CD4-positive, alpha-beta T cell (primary cell): ENCODE data around the gene NOTCH1. TPM values are rescaled to one million over a fixed set of nuclear protein-coding genes. Genes with fewer than 3 reads are reported as not detected.
"Not testable (repeated sequence)": the region's sequence is repeated elsewhere in the genome, so short reads cannot be mapped to it uniquely, and the experiment has no call there.

ENCODE experiments used
- ATAC-seq: fragments of 200-7000 bp; cut with Tn5 transposase; one replicate; pipeline ENCODE4 v1.10.0; 2022; ENCODE audit warnings: mild to moderate bottlenecking; ENCODE audit not compliant: poor library complexity
- CTCF ChIA-PET: fragments of 350-600 bp; sonication (Branson Sonifier 250); formaldehyde crosslinking; loops from one replicate; lab custom pipeline; 2021; ENCODE audit warnings: antibody characterized with exemption, inconsistent platforms; lab: Charles Lee
- POLR2A ChIA-PET: fragments of 350-600 bp; sonication (Branson Sonifier 250); formaldehyde crosslinking; loops from one replicate; lab custom pipeline; 2021; ENCODE audit warnings: antibody characterized with exemption, inconsistent platforms; lab: Charles Lee
- DNase-seq, 14 experiments: peaks; one replicate each; pipeline ENCODE4 v3.0.0-alpha.2; 2013 to 2020; ENCODE audit warnings: mixed read lengths in 2 of 14
- H3K27ac ChIP-seq, 2 donors: one replicate each; pipeline versions ENCODE4 v1.5.1 to v1.7.0; 2013; ENCODE audit warnings: low read length in 2 of 2, low read depth in 1 of 2, mild to moderate bottlenecking in 1 of 2
- H3K27me3 ChIP-seq, 2 experiments: 1 replicate in 1 of 2; 2 replicates in 1 of 2; pipeline versions ENCODE4 v1.6.1 to v1.7.0; 2013; ENCODE audit warnings: low read length in 2 of 2, control low read depth in 1 of 2, mild to moderate bottlenecking in 1 of 2, moderate library complexity in 1 of 2; ENCODE audit not compliant: insufficient read depth in 2 of 2, control insufficient read depth in 1 of 2
- H3K36me3 ChIP-seq: one replicate; pipeline ENCODE4 v1.6.1; 2013; ENCODE audit warnings: low read length, control low read depth; ENCODE audit not compliant: insufficient read depth
- H3K4me1 ChIP-seq: one replicate; pipeline ENCODE4 v1.6.1; 2013; ENCODE audit warnings: low read length, control low read depth; ENCODE audit not compliant: insufficient read depth
- H3K4me3 ChIP-seq: one replicate; pipeline ENCODE4 v1.5.1; 2013; ENCODE audit warnings: mild to moderate bottlenecking, low read length, moderate library complexity
- H3K9me3 ChIP-seq, 2 experiments: 1 replicate in 1 of 2; 2 replicates in 1 of 2; pipeline versions ENCODE4 v1.6.1 to v1.7.0; 2013; ENCODE audit warnings: low read length in 2 of 2, mild to moderate bottlenecking in 2 of 2, control low read depth in 1 of 2, moderate library complexity in 1 of 2; ENCODE audit not compliant: control insufficient read depth in 1 of 2, insufficient read depth in 1 of 2
- H3K27ac Mint-ChIP-seq: one replicate; pipeline ENCODE4 v1.8.0; 2020; ENCODE audit warnings: mixed read lengths
- H3K27me3 Mint-ChIP-seq: one replicate; pipeline ENCODE4 v1.8.0; 2021; ENCODE audit warnings: mixed read lengths
- H3K36me3 Mint-ChIP-seq: one replicate; pipeline ENCODE4 v1.8.0; 2021; ENCODE audit warnings: low read depth, mixed read lengths
- H3K4me1 Mint-ChIP-seq: one replicate; pipeline ENCODE4 v1.8.0; 2021; ENCODE audit warnings: low read depth, mixed read lengths
- H3K4me3 Mint-ChIP-seq: one replicate; pipeline ENCODE4 v1.8.0; 2020; ENCODE audit warnings: mild to moderate bottlenecking, mixed read lengths
- H3K9me3 Mint-ChIP-seq: one replicate; pipeline ENCODE4 v1.8.0; 2020; ENCODE audit warnings: mixed read lengths
- intact Hi-C, 2 experiments: fragments of 100-400 bp; cut with DNase I in 1 of 2; cut with micrococcal nuclease in 1 of 2; formaldehyde crosslinking; loops; one replicate each; pipeline versions ENCODE4 v1.15.1 to v1.9.0; 2023 to 2025; cut with DNase I, micrococcal nuclease
- total RNA-seq, 174 experiments: library from RNA in 2 of 174; stranded (reverse) in 2 of 174; gene quantifications; one replicate each; pipeline ENCODE4 v1.2.3 and lab custom pipeline; 2021 to 2026
- TF ChIP-seq, protein P1 (sequence below): fragments of 200-600 bp; IDR thresholded peaks from one replicate; pipeline ENCODE4 v1.8.0; 2022; ENCODE audit warnings: antibody characterized with exemption, mild to moderate bottlenecking

Gene NOTCH1
- total RNA-seq, 2 experiments from 2014 or later = 30.8 to 34.2 TPM

DNA sequence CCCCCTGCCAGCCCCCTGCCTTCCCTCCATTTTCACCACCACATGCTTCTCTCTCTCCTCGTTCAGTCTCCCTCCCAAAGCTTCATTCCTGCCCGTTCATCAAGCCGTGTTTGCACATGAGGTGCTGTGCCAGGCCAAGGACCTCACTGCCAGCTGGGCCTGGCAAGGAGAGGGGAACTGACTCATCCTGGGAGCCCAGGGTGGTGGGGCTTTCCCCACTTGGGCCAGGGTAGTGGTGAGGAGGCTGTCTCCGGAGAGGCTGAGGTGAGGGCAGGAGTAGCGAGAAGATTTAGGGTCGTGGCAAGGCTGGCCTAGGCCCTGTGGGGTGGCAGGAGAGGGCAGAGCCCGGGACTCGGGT lies 30.4 kb upstream of the NOTCH1 start:
- no peaks in the 10 kb centered on the region for H3K36me3 Mint-ChIP-seq
- no peaks in the 10 kb centered on the region for H3K4me1 ChIP-seq
- no peak overlapping the region for H3K4me3 Mint-ChIP-seq
- H3K36me3 ChIP-seq = no peaks in the 10 kb centered on the region
- DNase-seq = peak in 2 of 14 experiments; percentile 42 to 50
- TF ChIP-seq, protein P1, sequence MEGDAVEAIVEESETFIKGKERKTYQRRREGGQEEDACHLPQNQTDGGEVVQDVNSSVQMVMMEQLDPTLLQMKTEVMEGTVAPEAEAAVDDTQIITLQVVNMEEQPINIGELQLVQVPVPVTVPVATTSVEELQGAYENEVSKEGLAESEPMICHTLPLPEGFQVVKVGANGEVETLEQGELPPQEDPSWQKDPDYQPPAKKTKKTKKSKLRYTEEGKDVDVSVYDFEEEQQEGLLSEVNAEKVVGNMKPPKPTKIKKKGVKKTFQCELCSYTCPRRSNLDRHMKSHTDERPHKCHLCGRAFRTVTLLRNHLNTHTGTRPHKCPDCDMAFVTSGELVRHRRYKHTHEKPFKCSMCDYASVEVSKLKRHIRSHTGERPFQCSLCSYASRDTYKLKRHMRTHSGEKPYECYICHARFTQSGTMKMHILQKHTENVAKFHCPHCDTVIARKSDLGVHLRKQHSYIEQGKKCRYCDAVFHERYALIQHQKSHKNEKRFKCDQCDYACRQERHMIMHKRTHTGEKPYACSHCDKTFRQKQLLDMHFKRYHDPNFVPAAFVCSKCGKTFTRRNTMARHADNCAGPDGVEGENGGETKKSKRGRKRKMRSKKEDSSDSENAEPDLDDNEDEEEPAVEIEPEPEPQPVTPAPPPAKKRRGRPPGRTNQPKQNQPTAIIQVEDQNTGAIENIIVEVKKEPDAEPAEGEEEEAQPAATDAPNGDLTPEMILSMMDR = no peak
- no peak overlapping the region for H3K27ac Mint-ChIP-seq
- no peak for ATAC-seq
- H3K9me3 ChIP-seq = peaks cover 0 to 3% of the 10 kb centered on the region in 2 experiments
- H3K4me1 Mint-ChIP-seq = peaks cover 6% of the 10 kb centered on the region
- H3K9me3 Mint-ChIP-seq = no peaks in the 10 kb centered on the region
- no peak overlapping the region for H3K4me3 ChIP-seq
- CTCF ChIA-PET = interaction anchor here (1.3 kb wide), 1 partner anchor 91 kb away, joined by 3 read pairs; no protein-coding TSS in a partner anchor
- POLR2A ChIA-PET = no interaction called here
- H3K27ac ChIP-seq = no peak overlapping the region
- H3K27me3 ChIP-seq = no peaks in the 10 kb centered on the region
- intact Hi-C loops = no loop called here
- no peaks in the 10 kb centered on the region for H3K27me3 Mint-ChIP-seq

DNA sequence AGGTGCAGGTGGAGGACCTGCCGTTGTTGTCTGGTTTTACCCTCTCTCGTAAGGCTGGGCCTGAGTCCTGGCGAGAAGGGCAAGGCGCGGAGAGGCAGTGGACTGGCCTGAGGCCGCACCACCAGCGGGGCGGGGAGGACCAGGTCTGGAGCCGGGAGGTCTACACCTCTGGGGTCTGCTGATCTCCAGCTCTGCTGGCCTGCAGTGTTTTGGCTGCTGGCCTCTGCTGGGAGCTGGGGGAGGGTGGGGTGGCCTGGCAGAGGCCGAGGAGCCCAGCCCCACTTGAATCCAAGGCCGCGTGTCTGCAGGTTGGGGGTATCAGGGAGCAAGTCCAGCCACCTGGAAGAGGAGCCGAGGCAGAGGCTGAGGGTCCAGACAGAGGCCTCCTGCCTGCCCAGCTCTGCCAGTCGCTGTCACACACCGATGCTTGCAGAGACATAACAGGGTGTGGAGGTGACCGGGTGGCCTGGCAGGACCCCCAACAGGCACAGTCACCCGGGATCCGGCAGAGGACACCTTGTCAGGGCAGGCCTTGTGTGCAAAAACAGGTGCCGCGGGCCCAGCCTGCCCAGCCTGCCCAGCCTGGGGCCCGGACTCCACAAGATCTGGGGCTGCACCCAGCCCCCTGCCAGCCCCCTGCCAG lies 29.9 kb upstream of the NOTCH1 start:
- H3K27ac ChIP-seq = no peak overlapping the region
- TF ChIP-seq, protein P1 = no peak
- no peak overlapping the region for H3K4me3 ChIP-seq
- Mint-ChIP-seq H3K36me3 (no peaks in the 10 kb centered on the region), H3K4me3 (no peak overlapping the region), H3K4me1 (peaks cover 6% of the 10 kb centered on the region), H3K27ac (no peak overlapping the region), H3K27me3 (no peaks in the 10 kb centered on the region), H3K9me3 (no peaks in the 10 kb centered on the region)
- CTCF ChIA-PET = interaction anchor here (1.3 kb wide), 1 partner anchor 91 kb away, joined by 3 read pairs; no protein-coding TSS in a partner anchor
- POLR2A ChIA-PET = no interaction called here
- no peaks in the 10 kb centered on the region for H3K36me3 ChIP-seq
- ATAC-seq (no peak), DNase-seq (no peak)
- H3K27me3 ChIP-seq = no peaks in the 10 kb centered on the region
- H3K4me1 ChIP-seq = no peaks in the 10 kb centered on the region
- H3K9me3 ChIP-seq = peaks cover 0 to 3% of the 10 kb centered on the region in 2 experiments
- intact Hi-C loops = no loop called here

DNA sequence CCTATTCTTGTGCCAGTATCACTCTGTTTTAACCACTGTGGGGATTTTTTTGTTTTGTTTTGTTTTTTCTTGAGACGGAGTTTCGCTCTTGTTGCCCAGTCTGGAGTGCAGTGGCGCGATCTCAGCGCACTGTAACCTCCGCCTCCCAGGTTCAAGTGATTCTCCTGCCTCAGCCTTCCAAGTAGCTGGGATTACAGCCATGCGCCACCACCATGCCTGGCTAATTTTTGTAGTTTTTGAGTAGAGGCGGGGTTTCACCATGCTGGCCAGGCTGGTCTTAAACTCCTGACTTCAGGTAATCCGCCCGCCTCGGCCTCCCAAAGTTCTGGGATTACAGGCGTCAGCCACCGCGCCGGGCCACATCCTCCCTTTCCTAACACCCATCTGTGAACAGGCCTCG lies 28.8 kb upstream of the NOTCH1 start:
- CTCF ChIA-PET, H3K9me3 ChIP-seq, H3K36me3 ChIP-seq, H3K9me3 Mint-ChIP-seq, H3K4me1 Mint-ChIP-seq, H3K4me3 ChIP-seq, DNase-seq, H3K4me1 ChIP-seq, H3K27ac ChIP-seq, H3K27me3 Mint-ChIP-seq, H3K4me3 Mint-ChIP-seq, intact Hi-C loops, POLR2A ChIA-PET, H3K36me3 Mint-ChIP-seq, ATAC-seq, H3K27me3 ChIP-seq, H3K27ac Mint-ChIP-seq: not testable (repeated sequence)
